ENCODE results near the gene GFPT2. TPM values are rescaled to one million over a fixed set of nuclear protein-coding genes. Genes with fewer than 3 reads are reported as not detected.

Gene GFPT2
- total RNA-seq, 2 donors from 2014 or later: 0.39 to 0.70 TPM

GRCh38 chr5:180282281-180282680 is 70.9 kb downstream of the GFPT2 start:
- no peak overlapping the region for H3K27ac Mint-ChIP-seq
- no peaks in the 10 kb centered on the region for H3K27me3 Mint-ChIP-seq (ENCODE audit: low read depth)
- no peaks in the 10 kb centered on the region for H3K4me1 Mint-ChIP-seq (ENCODE audit: low read depth)
- H3K4me3 Mint-ChIP-seq: no peak overlapping the region
- H3K36me3 Mint-ChIP-seq (ENCODE audit: insufficient read depth in 2 of 2): peaks cover 18 to 57% of the 10 kb centered on the region in 2 donors
- peaks cover 2 to 5% of the 10 kb centered on the region in 2 donors for H3K9me3 Mint-ChIP-seq
- no peak for DNase-seq
- no peak for ATAC-seq (replicated peaks in 1 of 2)

GRCh38 chr5:180281706-180282105 is 71.4 kb downstream of the GFPT2 start:
- ATAC-seq (replicated peaks in 1 of 2) (no peak), DNase-seq (no peak)
- Mint-ChIP-seq H3K9me3 (peaks cover 4 to 8% of the 10 kb centered on the region in 2 donors), H3K4me3 (no peak overlapping the region), H3K27me3 (ENCODE audit: low read depth) (no peaks in the 10 kb centered on the region), H3K27ac (no peak overlapping the region), H3K36me3 (ENCODE audit: insufficient read depth in 2 of 2) (peaks cover 21 to 60% of the 10 kb centered on the region in 2 donors), H3K4me1 (ENCODE audit: low read depth) (no peaks in the 10 kb centered on the region)

- Mint-ChIP-seq H3K4me1 (ENCODE audit: low read depth) (no peaks in the 10 kb centered on the region), H3K27ac (no peak overlapping the region), H3K36me3 (ENCODE audit: insufficient read depth in 2 of 2) (peaks cover 36 to 67% of the 10 kb centered on the region in 2 donors), H3K4me3 (no peak overlapping the region), H3K27me3 (ENCODE audit: low read depth) (no peaks in the 10 kb centered on the region), H3K9me3 (peaks cover 23 to 26% of the 10 kb centered on the region in 2 donors)
- ATAC-seq (replicated peaks in 1 of 2): no peak
- no peak for DNase-seq
These were observed 78.4 kb downstream of the GFPT2 start for GRCh38 chr5:180274695-180275094.

- Mint-ChIP-seq H3K4me3 (no peak overlapping the region), H3K9me3 (peaks cover 18 to 19% of the 10 kb centered on the region in 2 donors), H3K27ac (no peak overlapping the region), H3K36me3 (ENCODE audit: insufficient read depth in 2 of 2) (peaks cover 29 to 60% of the 10 kb centered on the region in 2 donors), H3K4me1 (ENCODE audit: low read depth) (no peaks in the 10 kb centered on the region), H3K27me3 (ENCODE audit: low read depth) (no peaks in the 10 kb centered on the region)
- DNase-seq (no peak), ATAC-seq (replicated peaks in 1 of 2) (no peak)
These were observed 81.9 kb downstream of the GFPT2 start for GRCh38 chr5:180271221-180271620.

- Mint-ChIP-seq H3K36me3 (ENCODE audit: insufficient read depth in 2 of 2) (peaks cover 51 to 79% of the 10 kb centered on the region in 2 donors), H3K9me3 (peaks cover 32 to 41% of the 10 kb centered on the region in 2 donors), H3K27ac (no peak overlapping the region), H3K4me3 (no peak overlapping the region), H3K4me1 (ENCODE audit: low read depth) (no peaks in the 10 kb centered on the region), H3K27me3 (ENCODE audit: low read depth) (no peaks in the 10 kb centered on the region)
- no peak for DNase-seq
- ATAC-seq (replicated peaks in 1 of 2): no peak
These were observed 93.9 kb downstream of the GFPT2 start for GRCh38 chr5:180259260-180259611.

GRCh38 chr5:180253036-180253824 is 99.9 kb downstream of the GFPT2 start:
- Mint-ChIP-seq H3K27ac (no peak overlapping the region), H3K36me3 (ENCODE audit: insufficient read depth in 2 of 2) (peaks cover 50 to 79% of the 10 kb centered on the region in 2 donors), H3K4me1 (ENCODE audit: low read depth) (no peaks in the 10 kb centered on the region), H3K27me3 (ENCODE audit: low read depth) (no peaks in the 10 kb centered on the region), H3K4me3 (no peak overlapping the region), H3K9me3 (peaks cover 26 to 36% of the 10 kb centered on the region in 2 donors)
- DNase-seq (no peak), ATAC-seq (replicated peaks in 1 of 2) (no peak)

GRCh38 chr5:180251887-180252286 is 101.2 kb downstream of the GFPT2 start:
- H3K9me3 Mint-ChIP-seq: peaks cover 21 to 29% of the 10 kb centered on the region in 2 donors

GRCh38 chr5:180251141-180251540 is 102.0 kb downstream of the GFPT2 start:
- H3K36me3 Mint-ChIP-seq (ENCODE audit: insufficient read depth in 2 of 2): peaks cover 45 to 79% of the 10 kb centered on the region in 2 donors
- no peak overlapping the region for H3K4me3 Mint-ChIP-seq
- ATAC-seq (replicated peaks in 1 of 2) (no peak), DNase-seq (no peak)
- H3K27me3 Mint-ChIP-seq (ENCODE audit: low read depth): no peaks in the 10 kb centered on the region
- no peak overlapping the region for H3K27ac Mint-ChIP-seq
- H3K4me1 Mint-ChIP-seq (ENCODE audit: low read depth): no peaks in the 10 kb centered on the region
- peaks cover 21 to 29% of the 10 kb centered on the region in 2 donors for H3K9me3 Mint-ChIP-seq

More at GRCh38 chr5:180251887-180252286, 101.2 kb downstream of the GFPT2 start:
- H3K27me3 Mint-ChIP-seq (ENCODE audit: low read depth): no peaks in the 10 kb centered on the region
- no peak for ATAC-seq (replicated peaks in 1 of 2)
- no peaks in the 10 kb centered on the region for H3K4me1 Mint-ChIP-seq (ENCODE audit: low read depth)
- no peak for DNase-seq
- H3K36me3 Mint-ChIP-seq (ENCODE audit: insufficient read depth in 2 of 2): peaks cover 46 to 78% of the 10 kb centered on the region in 2 donors
- H3K4me3 Mint-ChIP-seq: no peak overlapping the region
- H3K27ac Mint-ChIP-seq: no peak overlapping the region

Other genes starting within 250 kb of the GFPT2 start
- gene RASGEF1C, start 144.1 kb downstream of the GFPT2 start, total RNA-seq: not detected
- gene MAPK9, start 61.3 kb downstream of the GFPT2 start, total RNA-seq: 10 to 100 TPM; 39.7 to 50.3 TPM
- 10 to 100 TPM; 34.0 to 34.3 TPM for gene CNOT6, start 141.0 kb upstream of the GFPT2 start, total RNA-seq
- gene SCGB3A1, start 238.2 kb upstream of the GFPT2 start, total RNA-seq: not detected